ENCODE results near the gene PCDH1.

DNA sequence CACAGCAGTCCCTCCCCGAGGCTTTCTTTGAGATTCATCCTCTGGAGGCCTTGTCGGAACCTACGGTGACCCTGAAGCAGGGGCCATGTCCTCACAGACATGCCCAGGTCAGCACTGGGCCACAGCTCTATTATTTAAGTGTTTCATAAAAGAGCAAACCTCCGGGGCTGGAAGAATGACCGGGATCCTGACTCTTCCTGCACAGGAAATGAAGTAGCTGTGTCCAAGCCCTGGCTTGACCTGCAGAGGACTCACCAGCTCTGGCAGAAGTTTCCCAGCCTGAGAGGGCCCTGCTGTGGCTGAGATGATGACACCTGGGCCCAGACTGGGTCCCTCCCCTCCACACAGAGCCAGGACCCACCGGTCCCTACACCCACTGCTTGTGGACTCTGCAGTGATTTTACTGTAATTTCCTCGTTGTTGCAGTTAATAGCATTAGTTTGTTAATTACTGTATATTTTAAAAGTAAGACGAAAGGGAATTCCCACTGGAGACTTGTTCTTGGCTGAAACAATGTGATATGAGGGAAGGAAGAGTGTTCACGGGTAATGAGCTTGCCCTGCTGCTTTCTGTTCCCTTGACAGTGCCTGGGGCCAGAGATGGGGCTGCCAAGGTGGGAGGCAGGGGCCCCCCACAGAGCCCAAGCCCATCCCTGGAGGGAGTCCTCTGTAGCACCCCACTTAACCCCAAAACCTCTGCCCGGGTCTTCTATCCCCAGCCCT is 72.2 kb downstream of the PCDH1 start:
- no peak for TF ChIP-seq SUZ12 (IDR thresholded peaks at IDR 0.05; ENCODE audit: extremely low read depth, insufficient read depth, insufficient read length)
- no peak for TF ChIP-seq ZNF274 (IDR thresholded peaks at IDR 0.05; ENCODE audit: low read depth, low read length)
- TF ChIP-seq YY1 (IDR thresholded peaks at IDR 0.05; ENCODE audit: insufficient read depth, insufficient read length), result no peak

Data from NT2/D1 (cell line).